Stimulated activated CD4-positive, alpha-beta T cell treated with anti-CD3 and anti-CD28 coated beads, Interleukin-12 subunit alpha, Interleukin-12 subunit beta, amount 100 ng/mL, for 4 hours (primary cell): ENCODE results near the gene ZNF562.
A peak's percentile ranks its signal among the peaks of the same experiment; 100 is the strongest.
"Not testable (repeated sequence)": the region's sequence is repeated elsewhere in the genome, so short reads cannot be mapped to it uniquely, and the experiment has no call there.

Source experiments
- DNase-seq: peaks from one replicate; pipeline ENCODE4 v3.0.0-alpha.2; 2020

Gene ZNF562

GRCh38 chr19:9674663-9675357 lies at the start of gene ZNF562:
Gene ZNF562 (minus strand): TSS chr19:9675100. CDS start chr19:9660744, 14,356 bp downstream.
- DNase-seq, result peak; percentile 76

GRCh38 chr19:9724157-9724556 lies 49.3 kb upstream of the ZNF562 start:
- no peak for DNase-seq

GRCh38 chr19:9721861-9722260 lies 47.0 kb upstream of the ZNF562 start:
- no peak for DNase-seq

- no peak for DNase-seq
Measured at GRCh38 chr19:9720541-9720940, 45.6 kb upstream of the ZNF562 start.

GRCh38 chr19:9711815-9712214 lies 36.9 kb upstream of the ZNF562 start:
- no peak for DNase-seq

GRCh38 chr19:9709305-9709704 lies 34.4 kb upstream of the ZNF562 start:
- no peak for DNase-seq

GRCh38 chr19:9705836-9706235 lies 30.9 kb upstream of the ZNF562 start:
- DNase-seq, result no peak

- DNase-seq, result no peak
Measured at GRCh38 chr19:9702186-9702585, 27.3 kb upstream of the ZNF562 start.

- DNase-seq, result no peak
Measured at GRCh38 chr19:9700229-9700981, 25.5 kb upstream of the ZNF562 start.

- not testable (repeated sequence) for DNase-seq
Measured at GRCh38 chr19:9690301-9690700, 15.4 kb upstream of the ZNF562 start.

GRCh38 chr19:9679996-9680395 lies 5.1 kb upstream of the ZNF562 start:
- DNase-seq, result not testable (repeated sequence)

- not testable (repeated sequence) for DNase-seq
Measured at GRCh38 chr19:9675358-9675901, 530 bp upstream of the ZNF562 start.

GRCh38 chr19:9673912-9674662 lies 813 bp downstream of the ZNF562 start:
- peak; percentile 12 for DNase-seq

GRCh38 chr19:9672893-9673292 lies 2.0 kb downstream of the ZNF562 start:
- no peak for DNase-seq

GRCh38 chr19:9671655-9672054 lies 3.2 kb downstream of the ZNF562 start:
- no peak for DNase-seq

- DNase-seq, result no peak
Measured at GRCh38 chr19:9668544-9668943, 6.4 kb downstream of the ZNF562 start.

- no peak for DNase-seq
Measured at GRCh38 chr19:9667898-9668297, 7.0 kb downstream of the ZNF562 start.

GRCh38 chr19:9658769-9659168 lies 16.1 kb downstream of the ZNF562 start:
- no peak for DNase-seq

- DNase-seq, result not testable (repeated sequence)
Measured at GRCh38 chr19:9653066-9653555, 21.8 kb downstream of the ZNF562 start.

- DNase-seq, result not testable (repeated sequence)
Measured at GRCh38 chr19:9651464-9651863, 23.4 kb downstream of the ZNF562 start.

GRCh38 chr19:9650345-9650744 lies 24.6 kb downstream of the ZNF562 start:
- DNase-seq, result no peak

GRCh38 chr19:9645472-9645871 lies 29.4 kb downstream of the ZNF562 start:
- no peak for DNase-seq

- no peak for DNase-seq
Measured at GRCh38 chr19:9644472-9644871, 30.4 kb downstream of the ZNF562 start.
